ENCODE results near the gene TPTE2.
"Not testable (repeated sequence)": the region's sequence is repeated elsewhere in the genome, so short reads cannot be mapped to it uniquely, and the experiment has no call there.

The TPTE2 gene

GRCh38 chr13:19561127-19561582, at the start of gene TPTE2:
Gene TPTE2, minus strand, starts transcription at chr13:19561532. Its CDS starts 58,298 bp downstream, at chr13:19503234.
- DNase-seq (ENCODE audit: low read depth in 1 of 2, low spot score in 1 of 2), result not testable (repeated sequence)

- no peak for DNase-seq (ENCODE audit: low read depth in 1 of 2, low spot score in 1 of 2)
Measured at GRCh38 chr13:19607523-19608078, 46.3 kb upstream of the TPTE2 start.

- DNase-seq (ENCODE audit: low read depth in 1 of 2, low spot score in 1 of 2), result no peak
Measured at GRCh38 chr13:19606737-19607136, 45.4 kb upstream of the TPTE2 start.

- DNase-seq (ENCODE audit: low read depth in 1 of 2, low spot score in 1 of 2), result no peak
Measured at GRCh38 chr13:19606152-19606551, 44.8 kb upstream of the TPTE2 start.

- DNase-seq (ENCODE audit: low read depth in 1 of 2, low spot score in 1 of 2), result no peak
Measured at GRCh38 chr13:19605161-19605955, 44.0 kb upstream of the TPTE2 start.

- no peak for DNase-seq (ENCODE audit: low read depth in 1 of 2, low spot score in 1 of 2)
Measured at GRCh38 chr13:19604306-19604705, 43.0 kb upstream of the TPTE2 start.

- DNase-seq (ENCODE audit: low read depth in 1 of 2, low spot score in 1 of 2), result peak in 1 of 2 donors; percentile 21
Measured at GRCh38 chr13:19601749-19602725, 40.7 kb upstream of the TPTE2 start.

- no peak for DNase-seq (ENCODE audit: low read depth in 1 of 2, low spot score in 1 of 2)
Measured at GRCh38 chr13:19597523-19597922, 36.2 kb upstream of the TPTE2 start.

GRCh38 chr13:19596960-19597361, 35.6 kb upstream of the TPTE2 start:
- DNase-seq (ENCODE audit: low read depth in 1 of 2, low spot score in 1 of 2), result no peak

GRCh38 chr13:19596086-19596485, 34.8 kb upstream of the TPTE2 start:
- DNase-seq (ENCODE audit: low read depth in 1 of 2, low spot score in 1 of 2), result no peak

- no peak for DNase-seq (ENCODE audit: low read depth in 1 of 2, low spot score in 1 of 2)
Measured at GRCh38 chr13:19592657-19593180, 31.4 kb upstream of the TPTE2 start.

- DNase-seq (ENCODE audit: low read depth in 1 of 2, low spot score in 1 of 2), result no peak
Measured at GRCh38 chr13:19591864-19592263, 30.5 kb upstream of the TPTE2 start.

GRCh38 chr13:19590423-19590822, 29.1 kb upstream of the TPTE2 start:
- DNase-seq (ENCODE audit: low read depth in 1 of 2, low spot score in 1 of 2), result no peak

GRCh38 chr13:19589312-19589711, 28.0 kb upstream of the TPTE2 start:
- DNase-seq (ENCODE audit: low read depth in 1 of 2, low spot score in 1 of 2), result no peak

GRCh38 chr13:19587635-19588300, 26.4 kb upstream of the TPTE2 start:
- no peak for DNase-seq (ENCODE audit: low read depth in 1 of 2, low spot score in 1 of 2)

- peak; percentile 52 to 58 for DNase-seq (ENCODE audit: low read depth in 1 of 2, low spot score in 1 of 2)
Measured at GRCh38 chr13:19586904-19587634, 25.7 kb upstream of the TPTE2 start.

GRCh38 chr13:19581675-19582074, 20.3 kb upstream of the TPTE2 start:
- no peak for DNase-seq (ENCODE audit: low read depth in 1 of 2, low spot score in 1 of 2)

GRCh38 chr13:19575230-19575629, 13.9 kb upstream of the TPTE2 start:
- no peak for DNase-seq (ENCODE audit: low read depth in 1 of 2, low spot score in 1 of 2)

- DNase-seq (ENCODE audit: low read depth in 1 of 2, low spot score in 1 of 2), result no peak
Measured at GRCh38 chr13:19573120-19573716, 11.9 kb upstream of the TPTE2 start.

GRCh38 chr13:19572280-19572679, 10.9 kb upstream of the TPTE2 start:
- no peak for DNase-seq (ENCODE audit: low read depth in 1 of 2, low spot score in 1 of 2)
